H9 (cell line): ENCODE measurements around the gene RETREG3. TPM values are rescaled to one million over a fixed set of nuclear protein-coding genes. Genes with fewer than 3 reads are reported as not detected.
A peak's percentile ranks its signal among the peaks of the same experiment; 100 is the strongest.

Experiments used
- DNase-seq: peaks from one replicate; pipeline ENCODE4 v3.0.0-alpha.2; 2017
- H2AFZ ChIP-seq: one replicate; pipeline ENCODE4 v1.6.1; 2013; ENCODE audit warnings: mild to moderate bottlenecking, low read length, control low read depth, moderate library complexity
- H2AK5ac ChIP-seq: 2 replicates; pipeline ENCODE4 v1.6.1; 2013; ENCODE audit warnings: low read length, control low read depth, mixed read lengths; ENCODE audit not compliant: insufficient read length
- H2BK120ac ChIP-seq: one replicate; pipeline ENCODE4 v1.6.1; 2013; ENCODE audit warnings: low read depth, mild to moderate bottlenecking, low read length, control low read depth, inconsistent platforms; ENCODE audit not compliant: poor library complexity, severe bottlenecking
- H2BK12ac ChIP-seq: 2 replicates; pipeline ENCODE4 v1.6.1; 2013; ENCODE audit warnings: low read length, control low read depth, mixed read lengths, low read depth; ENCODE audit not compliant: insufficient read length
- H2BK15ac ChIP-seq: 2 replicates; pipeline ENCODE4 v1.6.1; 2013; ENCODE audit warnings: low read depth, low read length, control low read depth
- H2BK20ac ChIP-seq: one replicate; pipeline ENCODE4 v1.6.1; 2013; ENCODE audit warnings: low read depth, mild to moderate bottlenecking, low read length, control low read depth, inconsistent platforms; ENCODE audit not compliant: poor library complexity, severe bottlenecking
- H2BK5ac ChIP-seq: 2 replicates; pipeline ENCODE4 v1.6.1; 2013; ENCODE audit warnings: low read length, control low read depth, mixed read lengths; ENCODE audit not compliant: insufficient read length
- H3K14ac ChIP-seq: 2 replicates; pipeline ENCODE4 v1.6.1; 2013; ENCODE audit warnings: low read length, control low read depth; ENCODE audit not compliant: insufficient read depth
- H3K18ac ChIP-seq: 2 replicates; pipeline ENCODE4 v1.6.1; 2013; ENCODE audit warnings: low read depth, mild to moderate bottlenecking, mixed read lengths, low read length, control low read depth; ENCODE audit not compliant: insufficient read length
- H3K23ac ChIP-seq: 2 replicates; pipeline ENCODE4 v1.6.1; 2013; ENCODE audit warnings: low read length, control low read depth, mixed read lengths, low read depth; ENCODE audit not compliant: insufficient read length
- H3K23me2 ChIP-seq: 2 replicates; pipeline ENCODE4 v1.6.1; 2013; ENCODE audit warnings: low read depth, mild to moderate bottlenecking, mixed read lengths, low read length, control low read depth; ENCODE audit not compliant: insufficient read length, poor library complexity, severe bottlenecking
- H3K27ac ChIP-seq: 2 replicates; pipeline ENCODE4 v1.5.1; 2013; ENCODE audit warnings: low read length, control low read depth, mixed read lengths, low read depth; ENCODE audit not compliant: insufficient read length
- H3K27me3 ChIP-seq: 2 replicates; pipeline ENCODE4 v1.6.1; 2013; ENCODE audit warnings: low read length, control low read depth, inconsistent platforms; ENCODE audit not compliant: insufficient read depth
- H3K4ac ChIP-seq: 2 replicates; pipeline ENCODE4 v1.6.1; 2013; ENCODE audit warnings: low read depth, mild to moderate bottlenecking, control low read depth, inconsistent platforms, low read length, moderate library complexity
- H3K4me1 ChIP-seq: 2 replicates; pipeline ENCODE4 v1.6.1; 2013; ENCODE audit warnings: low read length, control low read depth, inconsistent platforms; ENCODE audit not compliant: insufficient read depth
- H3K4me2 ChIP-seq: 2 replicates; pipeline ENCODE4 v1.6.1; 2013; ENCODE audit warnings: low read length, control low read depth, mixed read lengths; ENCODE audit not compliant: insufficient read length, insufficient read depth
- H3K56ac ChIP-seq: 2 replicates; pipeline ENCODE4 v1.6.1; 2013; ENCODE audit warnings: low read depth, mild to moderate bottlenecking, mixed read lengths, low read length, control low read depth; ENCODE audit not compliant: insufficient read length
- H3K79me1 ChIP-seq: 2 replicates; pipeline ENCODE4 v1.6.1; 2013; ENCODE audit warnings: low read depth, mild to moderate bottlenecking, moderate library complexity, low read length, control low read depth, inconsistent platforms; ENCODE audit not compliant: insufficient read depth, poor library complexity, severe bottlenecking
- H3K79me2 ChIP-seq: 2 replicates; pipeline ENCODE4 v1.6.1; 2013; ENCODE audit warnings: low read length, control low read depth, inconsistent platforms; ENCODE audit not compliant: insufficient read depth
- H3K9ac ChIP-seq: 2 replicates; pipeline ENCODE4 v1.6.1; 2013; ENCODE audit warnings: low read length, control low read depth, mixed read lengths; ENCODE audit not compliant: insufficient read length; ENCODE audit errors: extremely low read depth
- H3K9me3 ChIP-seq: one replicate; pipeline ENCODE4 v1.6.1; 2013; ENCODE audit warnings: low read depth, low read length, inconsistent platforms; ENCODE audit not compliant: control insufficient read depth
- H3T11ph ChIP-seq: one replicate; pipeline ENCODE4 v1.6.1; 2013; ENCODE audit warnings: mild to moderate bottlenecking, low read length, control low read depth, inconsistent platforms
- H4K20me1 ChIP-seq: one replicate; pipeline ENCODE4 v1.6.1; 2013; ENCODE audit not compliant: control insufficient read depth, insufficient read length, insufficient read depth
- H4K5ac ChIP-seq: 2 replicates; pipeline ENCODE4 v1.6.1; 2013; ENCODE audit warnings: low read depth, mild to moderate bottlenecking, mixed read lengths, low read length, control low read depth; ENCODE audit not compliant: insufficient read length
- H4K8ac ChIP-seq: replicated peaks from 2 replicates; pipeline ENCODE4 v1.6.1; 2013; ENCODE audit warnings: low read length, control low read depth, mixed read lengths, low read depth; ENCODE audit not compliant: insufficient read length
- H4K91ac ChIP-seq: 2 replicates; pipeline ENCODE4 v1.6.1; 2013; ENCODE audit warnings: low read depth, mild to moderate bottlenecking, moderate library complexity, mixed read lengths, low read length, control low read depth; ENCODE audit not compliant: insufficient read length
- H3K27ac Mint-ChIP-seq, 3 experiments: 2 replicates in 2 of 3; 3 replicates in 1 of 3; pipeline ENCODE4 v1.8.0; 2020 to 2021; ENCODE audit warnings: mixed read lengths in 3 of 3, mild to moderate bottlenecking in 1 of 3, moderate library complexity in 1 of 3
- H3K27me3 Mint-ChIP-seq: 2 replicates; pipeline ENCODE4 v1.8.0; 2021; ENCODE audit warnings: low read depth, mild to moderate bottlenecking, moderate library complexity, mixed read lengths
- H3K36me3 Mint-ChIP-seq, 3 experiments: 2 replicates in 2 of 3; 3 replicates in 1 of 3; pipeline ENCODE4 v1.8.0; 2020 to 2021; ENCODE audit warnings: low read depth in 3 of 3, mixed read lengths in 3 of 3; ENCODE audit not compliant: insufficient read depth in 1 of 3
- H3K4me1 Mint-ChIP-seq, 2 experiments: 2 replicates each; pipeline ENCODE4 v1.8.0; 2020; ENCODE audit warnings: mixed read lengths in 2 of 2
- H3K4me3 Mint-ChIP-seq, 2 experiments: 2 replicates in 1 of 2; 3 replicates in 1 of 2; pipeline ENCODE4 v1.8.0; 2020 to 2021; ENCODE audit warnings: mild to moderate bottlenecking in 2 of 2, mixed read lengths in 2 of 2, moderate library complexity in 1 of 2
- H3K9me3 Mint-ChIP-seq, 2 experiments: 2 replicates in 1 of 2; 3 replicates in 1 of 2; pipeline ENCODE4 v1.8.0; 2020; ENCODE audit warnings: mild to moderate bottlenecking in 2 of 2, mixed read lengths in 2 of 2, moderate library complexity in 1 of 2
- WGBS: extraction: QIAGEN DNeasy Blood & Tissue Kit; methylation state at CpG from one replicate; pipeline ENCODE4 v1.1.7; 2013; ENCODE audit warnings: missing lambda C conversion rate, low lambda C conversion rate, mixed read lengths; ENCODE audit not compliant: insufficient read length; ENCODE audit errors: extremely low coverage; 5-methylcytosine and 5-hydroxymethylcytosine counted together
- total RNA-seq: library from RNA; stranded (reverse); gene quantifications from 2 replicates; pipeline ENCODE4 v1.2.1, GENCODE V29; 2021
- TF ChIP-seq, protein P1 (sequence below): fragments of 200-600 bp; sonication (generic); conservative IDR thresholded peaks from 3 replicates; pipeline ENCODE4 v1.8.0; 2021; ENCODE audit warnings: antibody characterized with exemption, mild to moderate bottlenecking

RETREG3 gene
- total RNA-seq, 1 experiment from 2014 or later, result 47.3 TPM

DNA sequence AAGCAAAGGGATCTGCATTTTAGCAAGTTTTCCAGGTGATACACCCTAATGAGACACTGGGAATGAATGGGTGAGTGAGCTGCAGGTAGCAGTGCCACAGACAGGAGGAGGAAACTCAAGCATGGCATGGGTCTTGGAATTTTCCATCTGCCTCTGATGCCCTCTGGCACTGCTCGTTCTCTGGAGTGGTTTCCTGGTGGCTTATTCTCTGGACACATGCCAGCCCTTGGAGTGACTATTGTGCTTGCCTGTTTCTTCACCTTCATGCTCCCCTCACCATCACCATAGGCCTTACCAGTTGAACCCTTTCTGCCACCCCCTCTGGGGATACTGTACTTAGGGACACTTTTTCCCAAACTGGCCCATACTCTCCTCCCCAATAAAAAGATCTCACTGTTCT is 45.6 kb downstream of the RETREG3 start:
- Histone ChIP-seq H2AFZ (no peak overlapping the region), H2BK5ac (no peak overlapping the region), H3K79me2 (peaks cover 7% of the 10 kb centered on the region; the same call in 1 of the 2 replicates), H3K4me2 (peak overlapping the region; percentile 86), H3K4ac (no peak overlapping the region), H3K79me1 (peaks cover 4% of the 10 kb centered on the region), H3K9ac (no peak overlapping the region), H3K18ac (no peak overlapping the region), H3K56ac (no peak overlapping the region), H3K27me3 (no peaks in the 10 kb centered on the region), H3K23ac (no peak overlapping the region), H3K4me1 (peaks cover 2% of the 10 kb centered on the region; the same call in 1 of the 2 replicates), H3K14ac (no peak overlapping the region), H3K23me2 (peaks cover 16% of the 10 kb centered on the region), H2BK20ac (no peak overlapping the region), H3T11ph (no peak overlapping the region), H4K8ac (no peak overlapping the region), H2BK15ac (no peak overlapping the region), H3K27ac (no peak overlapping the region), H2AK5ac (no peak overlapping the region), H2BK12ac (no peak overlapping the region), H4K20me1 (no peaks in the 10 kb centered on the region), H3K9me3 (no peaks in the 10 kb centered on the region), H2BK120ac (no peak overlapping the region), H4K91ac (no peak overlapping the region), H4K5ac (no peak overlapping the region)
- DNase-seq, result no peak
- no CpG with 5 or more reads among the region's 1 CpG for WGBS
- H3K27ac Mint-ChIP-seq, result no peak overlapping the region
- peak overlapping the region; percentile 94 to 95 for H3K4me3 Mint-ChIP-seq
- TF ChIP-seq, protein P1, sequence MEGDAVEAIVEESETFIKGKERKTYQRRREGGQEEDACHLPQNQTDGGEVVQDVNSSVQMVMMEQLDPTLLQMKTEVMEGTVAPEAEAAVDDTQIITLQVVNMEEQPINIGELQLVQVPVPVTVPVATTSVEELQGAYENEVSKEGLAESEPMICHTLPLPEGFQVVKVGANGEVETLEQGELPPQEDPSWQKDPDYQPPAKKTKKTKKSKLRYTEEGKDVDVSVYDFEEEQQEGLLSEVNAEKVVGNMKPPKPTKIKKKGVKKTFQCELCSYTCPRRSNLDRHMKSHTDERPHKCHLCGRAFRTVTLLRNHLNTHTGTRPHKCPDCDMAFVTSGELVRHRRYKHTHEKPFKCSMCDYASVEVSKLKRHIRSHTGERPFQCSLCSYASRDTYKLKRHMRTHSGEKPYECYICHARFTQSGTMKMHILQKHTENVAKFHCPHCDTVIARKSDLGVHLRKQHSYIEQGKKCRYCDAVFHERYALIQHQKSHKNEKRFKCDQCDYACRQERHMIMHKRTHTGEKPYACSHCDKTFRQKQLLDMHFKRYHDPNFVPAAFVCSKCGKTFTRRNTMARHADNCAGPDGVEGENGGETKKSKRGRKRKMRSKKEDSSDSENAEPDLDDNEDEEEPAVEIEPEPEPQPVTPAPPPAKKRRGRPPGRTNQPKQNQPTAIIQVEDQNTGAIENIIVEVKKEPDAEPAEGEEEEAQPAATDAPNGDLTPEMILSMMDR, result no peak
- no peaks in the 10 kb centered on the region for H3K9me3 Mint-ChIP-seq
- no peaks in the 10 kb centered on the region for H3K27me3 Mint-ChIP-seq
- peaks cover 3 to 34% (median 26%) of the 10 kb centered on the region in 3 experiments; a peak in 6 of 7 replicates for H3K36me3 Mint-ChIP-seq
- peaks cover 17 to 25% of the 10 kb centered on the region in 2 experiments for H3K4me1 Mint-ChIP-seq
